Kidney (tissue), 14 donors: ENCODE results near the gene FRMD4A. TPM values are rescaled to one million over a fixed set of nuclear protein-coding genes. Genes with fewer than 3 reads are reported as not detected.

Experiments
- DNase-seq, 5 donors: peaks; one replicate each; pipeline ENCODE4 v3.0.0-alpha.2; 2013 to 2020
- FAIRE-seq: peaks from 2 replicates; lab custom pipeline; 2012; peaks lifted over from hg19 to GRCh38; lab: Jason Lieb, UNC
- H3K27ac ChIP-seq, 2 donors: one replicate each; pipeline ENCODE4 v1.7.0; 2013; ENCODE audit warnings: low read depth in 2 of 2, low read length in 2 of 2, inconsistent platforms in 1 of 2
- H3K27me3 ChIP-seq: one replicate; pipeline ENCODE4 v1.7.1; 2013; ENCODE audit warnings: low read length, inconsistent platforms; ENCODE audit not compliant: control insufficient read depth, insufficient read depth
- H3K36me3 ChIP-seq, 3 donors: one replicate each; pipeline versions ENCODE4 v1.7.0 to v1.7.1; 2013; ENCODE audit warnings: low read length in 3 of 3, control low read depth in 1 of 3, inconsistent platforms in 1 of 3; ENCODE audit not compliant: insufficient read depth in 3 of 3, control insufficient read depth in 2 of 3
- H3K4me1 ChIP-seq, 3 donors: one replicate each; pipeline versions ENCODE4 v1.7.0 to v1.7.1; 2013; ENCODE audit warnings: low read length in 3 of 3, inconsistent platforms in 1 of 3, low read depth in 1 of 3; ENCODE audit not compliant: control insufficient read depth in 2 of 3, insufficient read depth in 2 of 3
- H3K4me3 ChIP-seq, 3 donors: one replicate each; pipeline versions ENCODE4 v1.7.0 to v1.8.1; 2013; ENCODE audit warnings: low read length in 3 of 3, control low read depth in 1 of 3, inconsistent platforms in 1 of 3
- H3K9ac ChIP-seq, 3 donors: one replicate each; pipeline versions ENCODE4 v1.7.0 to v1.7.1; 2013; ENCODE audit warnings: low read length in 3 of 3, control low read depth in 1 of 3, inconsistent platforms in 1 of 3
- H3K9me3 ChIP-seq, 3 donors: one replicate each; pipeline versions ENCODE4 v1.7.0 to v1.7.1; 2013; ENCODE audit warnings: low read length in 3 of 3, control low read depth in 1 of 3, inconsistent platforms in 1 of 3; ENCODE audit not compliant: control insufficient read depth in 2 of 3, insufficient read depth in 1 of 3
- CTCF ChIP-seq: IDR thresholded peaks from 3 replicates; pipeline ENCODE4 v1.5.1; 2012; ENCODE audit warnings: mild to moderate bottlenecking, moderate library complexity, borderline replicate concordance; ENCODE audit not compliant: insufficient read depth; ENCODE audit errors: extremely low read depth
- intact Hi-C: fragments of 100-400 bp; cut with DNase I; formaldehyde crosslinking; loops from one replicate; pipeline ENCODE4 v1.11.1; 2022
- polyA plus RNA-seq: library from polyadenylated mRNA; stranded (reverse); fragments of 350-450 nt; fragmentation: Illumina TruSeq; extraction: RNeasy Lipid Tissue Mini Kit (QIAGEN cat#74804); gene quantifications from one replicate; pipeline ENCODE4 v1.2.3, GENCODE V29; 2014; ENCODE audit warnings: low read depth, low replicate concordance; ENCODE audit not compliant: insufficient read depth
- total RNA-seq: library from RNA; stranded (reverse); fragmentation: NEBNext Ultra II Directional; extraction: Animal tissue kit (Norgen Biotek cat#: 25700); gene quantifications from one replicate; pipeline ENCODE4 v1.2.1, GENCODE V29; 2021
- donor health status: control.
- donor health status: control.
- donor health status: control.
- donor health status: control.
- donor health status: control.
- donor health status: DM: yes; HTN: yes; CAD: no.
- donor health status: Normal renal cell carcinoma (clear cell type).

FRMD4A gene
- total and polyA plus RNA-seq, 2 donors from 2014 or later, result 16.0 to 68.2 TPM

GRCh38 chr10:13693783-13694700 lies 636.7 kb downstream of the FRMD4A start:
- intact Hi-C loops, result no loop called here
- no peak for TF ChIP-seq CTCF
- Histone ChIP-seq H3K9me3 (no peaks in the 10 kb centered on the region), H3K4me1 (no peaks in the 10 kb centered on the region), H3K4me3 (no peak overlapping the region), H3K36me3 (peaks cover 6 to 33% (median 12%) of the 10 kb centered on the region in 3 donors), H3K9ac (no peak overlapping the region), H3K27ac (no peak overlapping the region), H3K27me3 (no peaks in the 10 kb centered on the region)
- DNase-seq (no peak), FAIRE-seq (no peak)

- Histone ChIP-seq H3K27ac (no peak overlapping the region), H3K9me3 (no peaks in the 10 kb centered on the region), H3K4me1 (peaks cover 0 to 10% (median 3%) of the 10 kb centered on the region in 3 donors), H3K36me3 (peaks cover 5 to 22% (median 5%) of the 10 kb centered on the region in 3 donors), H3K9ac (no peak overlapping the region), H3K4me3 (no peak overlapping the region), H3K27me3 (no peaks in the 10 kb centered on the region)
- FAIRE-seq (no peak), DNase-seq (no peak)
- TF ChIP-seq CTCF, result no peak
- intact Hi-C loops, result no loop called here
These were observed 640.4 kb downstream of the FRMD4A start for GRCh38 chr10:13690281-13690825.

GRCh38 chr10:13686331-13686752 lies 644.4 kb downstream of the FRMD4A start:
- H3K9me3 ChIP-seq, result no peaks in the 10 kb centered on the region
- intact Hi-C loops, result no loop called here
- DNase-seq (no peak), FAIRE-seq (no peak)
- no peaks in the 10 kb centered on the region for H3K27me3 ChIP-seq
- H3K4me3 ChIP-seq, result no peak overlapping the region
- TF ChIP-seq CTCF, result no peak
- H3K27ac ChIP-seq, result peak overlapping the region in 1 of 2 donors; percentile 47
- H3K9ac ChIP-seq, result no peak overlapping the region
- H3K4me1 ChIP-seq, result peaks cover 0 to 10% (median 3%) of the 10 kb centered on the region in 3 donors
- peaks cover 0 to 6% (median 0%) of the 10 kb centered on the region in 3 donors for H3K36me3 ChIP-seq
